Measurements from ENCODE around the gene RNU7-1. TPM values are rescaled to one million over a fixed set of nuclear protein-coding genes. Genes with fewer than 3 reads are reported as not detected.

The RNU7-1 gene
- total RNA-seq = not detected

DNA sequence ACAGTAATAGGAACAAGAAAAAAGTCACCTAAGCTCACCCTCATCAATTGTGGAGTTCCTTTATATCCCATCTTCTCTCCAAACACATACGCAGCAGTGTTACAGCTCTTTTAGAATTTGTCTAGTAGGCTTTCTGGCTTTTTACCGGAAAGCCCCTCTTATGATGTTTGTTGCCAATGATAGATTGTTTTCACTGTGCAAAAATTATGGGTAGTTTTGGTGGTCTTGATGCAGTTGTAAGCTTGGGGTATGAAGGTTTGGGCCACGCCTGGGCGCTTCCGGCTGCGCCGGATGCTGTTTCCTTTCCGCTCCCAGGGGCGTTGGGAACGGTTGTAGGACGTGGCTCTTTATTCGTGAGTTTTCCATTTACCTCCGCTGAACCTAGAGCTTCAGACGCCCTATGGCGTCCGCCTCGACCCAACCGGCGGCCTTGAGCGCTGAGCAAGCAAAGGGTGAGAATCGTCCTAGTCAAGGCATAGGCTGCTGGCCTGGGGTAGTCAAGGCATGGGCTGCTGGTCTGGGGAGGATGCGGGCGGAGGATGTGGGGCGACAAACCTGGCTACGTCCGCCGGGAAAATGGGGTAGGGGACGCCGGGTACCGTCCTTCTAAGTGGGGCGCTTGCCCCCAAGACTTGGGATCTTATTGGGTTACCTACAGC lies at the start of gene RNU7-1, which contains the start of gene C12orf57:
RNU7-1 (plus strand) TSS at position 95 of the 659 bp plus-strand sequence.
C12orf57 (plus strand) TSS at position 301 of the 659 bp plus-strand sequence; CDS start at position 401, 100 bp downstream.
- Histone ChIP-seq H3K4me3 (peak within 1 kb of the TSS; percentile 80 to 91), H3K9me3 (no peaks in the 10 kb centered on the region), H3K36me3 (peaks cover 18 to 36% of the 10 kb centered on the region in 2 donors), H3K27me3 (no peaks in the 10 kb centered on the region), H3K4me1 (peaks cover 3 to 28% of the 10 kb centered on the region in 2 donors), H3K27ac (peak within 1 kb of the TSS; percentile 96 to 99)
- TF ChIP-seq CTCF (IDR thresholded peaks at IDR 0.05) = no peak
- peak in 1 of 2 donors; percentile 90 for DNase-seq (ENCODE audit: low spot score in 2 of 2)
- intact Hi-C loops (cut with DNase I) = loop anchor here (1.0 to 2.0 kb wide), 6 partner anchors 19 to 169 kb away; partner anchors contain the start of genes EMG1, LPCAT3, PHB2 and SPSB2

DNA sequence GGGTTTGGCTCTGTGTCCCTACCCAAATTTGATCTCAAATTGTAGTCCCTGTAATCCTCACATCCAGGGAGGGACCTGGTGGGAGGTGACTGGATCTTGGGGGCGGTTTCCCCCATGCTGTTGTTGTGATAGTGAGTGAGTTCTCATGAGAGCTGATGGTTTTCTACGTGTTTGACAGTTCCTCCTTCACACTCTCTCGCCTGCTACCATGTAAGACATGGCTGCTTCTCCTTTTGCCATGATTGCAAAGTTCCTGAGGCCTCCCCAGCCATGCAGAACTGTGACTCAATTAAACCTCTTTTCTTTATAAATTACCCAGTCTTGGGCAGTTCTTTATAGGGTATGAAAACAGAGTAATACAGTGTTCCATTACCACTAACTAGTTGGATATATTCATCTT lies 49.3 kb upstream of the RNU7-1 start:
- no peaks in the 10 kb centered on the region for H3K9me3 ChIP-seq
- no peak for DNase-seq (ENCODE audit: low spot score in 2 of 2)
- H3K27me3 ChIP-seq = no peaks in the 10 kb centered on the region
- no peak overlapping the region for H3K4me3 ChIP-seq
- H3K27ac ChIP-seq = no peak overlapping the region
- intact Hi-C loops (cut with DNase I) = no loop called here
- no peaks in the 10 kb centered on the region for H3K36me3 ChIP-seq
- peaks cover 0 to 6% of the 10 kb centered on the region in 2 donors for H3K4me1 ChIP-seq
- TF ChIP-seq CTCF (IDR thresholded peaks at IDR 0.05) = no peak

GRCh38 chr12:6896846-6897435 lies 46.7 kb upstream of the RNU7-1 start:
- Histone ChIP-seq H3K4me3 (no peak overlapping the region), H3K4me1 (no peaks in the 10 kb centered on the region), H3K9me3 (no peaks in the 10 kb centered on the region), H3K36me3 (no peaks in the 10 kb centered on the region), H3K27me3 (no peaks in the 10 kb centered on the region), H3K27ac (no peak overlapping the region)
- no peak for TF ChIP-seq CTCF (IDR thresholded peaks at IDR 0.05)
- intact Hi-C loops (cut with DNase I) = no loop called here
- DNase-seq (ENCODE audit: low spot score in 2 of 2) = no peak

DNA sequence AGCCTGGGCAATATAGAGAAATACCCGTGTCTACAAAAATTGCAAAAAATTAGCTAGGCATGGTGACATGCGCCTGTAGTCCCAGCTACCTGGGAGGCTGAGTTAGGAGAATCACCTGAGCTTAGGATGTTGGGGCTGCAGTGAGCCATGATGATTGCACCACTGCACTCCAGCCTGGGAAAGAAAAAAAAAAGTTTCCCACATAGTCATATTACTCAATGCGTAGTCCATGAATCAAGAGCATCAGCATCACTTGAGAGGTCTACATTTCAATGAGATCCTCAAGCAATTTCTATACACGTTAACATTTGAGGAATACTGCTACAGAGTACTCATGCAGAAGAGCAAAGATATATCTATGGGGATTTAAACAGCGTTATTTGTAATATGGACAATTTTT lies 44.2 kb upstream of the RNU7-1 start:
- no peak for TF ChIP-seq CTCF (IDR thresholded peaks at IDR 0.05)
- Histone ChIP-seq H3K27me3 (no peaks in the 10 kb centered on the region), H3K36me3 (no peaks in the 10 kb centered on the region), H3K4me1 (peaks cover 0 to 5% of the 10 kb centered on the region in 2 donors), H3K9me3 (no peaks in the 10 kb centered on the region), H3K4me3 (no peak overlapping the region), H3K27ac (no peak overlapping the region)
- intact Hi-C loops (cut with DNase I) = no loop called here
- DNase-seq (ENCODE audit: low spot score in 2 of 2) = no peak

DNA sequence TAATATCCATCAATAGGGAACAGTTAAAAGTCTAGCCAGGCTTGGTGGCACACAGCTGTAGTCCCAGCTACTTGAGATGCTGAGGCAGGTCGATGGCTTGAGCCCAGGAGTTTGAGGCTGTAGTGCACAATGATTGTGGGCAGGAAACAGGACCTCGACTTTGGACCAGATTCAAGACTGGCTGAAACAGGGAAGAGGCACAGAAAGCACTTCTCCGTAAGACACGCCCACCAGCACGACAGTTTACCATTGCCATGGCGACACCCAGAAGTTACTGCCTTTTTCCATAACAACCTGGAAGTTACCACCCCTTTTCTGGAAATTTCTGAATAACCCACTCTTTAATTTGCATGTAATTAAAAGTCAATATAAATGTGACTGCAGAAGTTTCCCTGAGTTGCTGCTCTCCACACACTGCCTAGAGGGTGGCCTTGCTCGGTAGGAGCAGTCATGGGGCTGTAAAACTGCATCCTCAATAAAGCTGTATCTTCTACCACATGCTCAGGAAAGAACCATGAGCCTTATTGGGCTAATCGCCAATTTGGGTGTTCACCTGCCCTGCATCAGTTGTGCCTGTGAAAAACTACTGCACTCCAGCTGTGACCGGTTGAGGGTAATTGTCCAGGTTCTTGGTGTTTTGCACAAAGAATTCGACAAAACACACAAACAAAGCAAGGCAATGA lies 43.6 kb upstream of the RNU7-1 start:
- Histone ChIP-seq H3K36me3 (no peaks in the 10 kb centered on the region), H3K4me1 (peaks cover 0 to 5% of the 10 kb centered on the region in 2 donors), H3K27ac (no peak overlapping the region), H3K9me3 (no peaks in the 10 kb centered on the region), H3K4me3 (no peak overlapping the region), H3K27me3 (no peaks in the 10 kb centered on the region)
- DNase-seq (ENCODE audit: low spot score in 2 of 2) = no peak
- intact Hi-C loops (cut with DNase I) = no loop called here
- no peak for TF ChIP-seq CTCF (IDR thresholded peaks at IDR 0.05)
